HG03442 (cell line): ENCODE results near the gene RCAN1.

Experiments
- ATAC-seq: cut with Tn5 transposase; IDR thresholded peaks from one replicate; pipeline ENCODE4 v1.9.1; 2021; ENCODE audit warnings: mild to moderate bottlenecking, moderate library complexity; ENCODE audit not compliant: unreplicated experiment

RCAN1 gene

GRCh38 chr21:34599534-34600101 lies 15.3 kb downstream of the RCAN1 start:
- no peak for ATAC-seq

DNA sequence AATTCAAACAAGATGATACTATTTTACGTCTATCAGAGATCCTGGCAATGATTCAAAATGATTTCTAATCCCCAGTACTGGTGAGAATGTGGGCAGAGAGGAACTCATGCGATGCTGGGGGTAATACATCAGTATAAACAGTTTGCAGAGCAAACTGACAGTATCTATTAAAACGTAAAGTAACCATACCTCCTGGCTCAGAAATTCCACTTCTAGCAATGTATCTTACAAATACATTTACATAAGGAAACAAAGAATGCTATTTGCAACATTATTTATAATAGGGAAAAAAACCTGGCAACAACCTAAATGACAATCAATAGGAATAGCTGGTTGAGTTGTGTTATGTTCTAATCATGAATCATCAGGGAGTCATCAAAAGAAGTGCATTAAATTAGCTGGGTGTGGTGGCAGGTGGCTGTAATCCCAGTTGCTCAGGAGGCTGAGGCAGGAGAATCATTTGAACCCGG lies 15.9 kb downstream of the RCAN1 start:
- no peak for ATAC-seq

DNA sequence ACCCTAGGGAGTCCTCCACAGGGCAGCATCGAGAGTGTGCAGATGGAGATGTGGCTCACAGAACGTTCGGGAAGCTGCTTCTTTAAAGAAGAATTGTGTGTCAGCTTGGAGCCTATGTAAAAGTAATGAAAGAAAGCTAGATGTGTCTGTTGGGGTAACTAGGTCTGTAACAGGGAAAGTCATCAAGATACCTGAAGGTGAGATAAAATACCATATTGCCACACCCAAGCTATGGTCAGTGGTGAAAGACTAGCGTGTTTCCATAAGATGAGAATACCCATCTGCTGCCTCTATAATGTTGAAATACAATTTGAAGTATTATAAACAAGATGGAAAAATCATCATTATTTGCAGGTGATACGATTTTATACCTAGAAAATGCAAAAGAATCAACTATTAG lies 17.5 kb downstream of the RCAN1 start:
- no peak for ATAC-seq

- ATAC-seq: no peak
Observed at GRCh38 chr21:34596561-34597271, 18.2 kb downstream of the RCAN1 start.

GRCh38 chr21:34595457-34595856 lies 19.5 kb downstream of the RCAN1 start:
- ATAC-seq: no peak

GRCh38 chr21:34594566-34595234 lies 20.2 kb downstream of the RCAN1 start:
- ATAC-seq: no peak

- ATAC-seq: no peak
Observed at GRCh38 chr21:34593954-34594531, 20.9 kb downstream of the RCAN1 start.

DNA sequence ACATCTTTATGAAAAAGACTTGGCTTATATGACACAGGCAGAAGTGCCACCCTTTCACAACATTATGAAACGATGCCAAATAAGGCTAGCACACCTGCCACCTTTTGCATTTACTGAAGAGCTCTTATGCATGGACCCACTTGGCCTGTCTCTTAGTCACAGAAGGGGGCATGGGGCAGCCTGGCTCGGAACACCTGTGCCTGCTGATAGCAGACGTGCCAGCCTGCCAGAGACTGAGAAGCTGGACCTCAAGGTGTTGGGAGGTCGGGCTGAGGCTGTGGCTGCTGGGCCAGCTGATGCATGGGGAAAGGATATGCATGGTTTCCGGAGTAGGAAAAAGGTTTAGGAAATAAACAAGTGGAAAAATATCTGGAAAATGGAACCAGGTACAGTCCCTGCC lies 21.5 kb downstream of the RCAN1 start:
- ATAC-seq: no peak

GRCh38 chr21:34592120-34592955 lies 22.6 kb downstream of the RCAN1 start:
- ATAC-seq: no peak

GRCh38 chr21:34590520-34590919 lies 24.4 kb downstream of the RCAN1 start:
- no peak for ATAC-seq

- ATAC-seq: no peak
Observed at GRCh38 chr21:34589511-34590282, 25.2 kb downstream of the RCAN1 start.

GRCh38 chr21:34583926-34584563 lies 30.9 kb downstream of the RCAN1 start:
- ATAC-seq: no peak

DNA sequence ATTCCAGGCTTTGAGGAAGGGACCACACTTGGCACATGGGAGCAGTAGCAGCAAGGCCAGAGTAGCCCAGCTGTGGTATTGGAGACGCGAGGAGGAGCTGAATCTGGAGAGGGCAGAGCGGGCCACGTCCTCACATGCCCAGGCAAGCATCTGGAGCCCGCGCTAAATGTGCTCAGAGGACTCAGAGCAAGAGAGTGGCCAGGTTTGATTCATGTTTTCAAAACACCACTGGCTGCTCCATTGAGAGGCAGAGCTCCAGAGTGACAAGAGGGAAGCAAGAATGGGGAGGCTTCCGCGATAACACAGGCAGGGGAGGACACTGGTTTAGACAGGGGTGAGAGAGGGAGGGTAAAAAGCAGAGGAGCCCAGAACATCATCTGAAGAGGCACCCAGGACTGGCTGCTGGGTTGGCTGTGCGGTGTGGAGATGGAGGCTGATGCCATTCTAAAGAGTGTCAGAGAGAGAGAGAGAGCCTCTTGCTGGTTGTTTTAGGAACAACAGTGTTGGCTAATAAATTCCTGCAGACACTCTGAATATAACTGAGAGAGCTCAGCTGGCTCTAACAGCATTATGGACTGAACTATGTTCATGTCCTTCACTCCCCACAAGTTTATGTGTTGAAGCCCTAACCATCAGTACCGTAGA lies 32.3 kb downstream of the RCAN1 start:
- no peak for ATAC-seq

DNA sequence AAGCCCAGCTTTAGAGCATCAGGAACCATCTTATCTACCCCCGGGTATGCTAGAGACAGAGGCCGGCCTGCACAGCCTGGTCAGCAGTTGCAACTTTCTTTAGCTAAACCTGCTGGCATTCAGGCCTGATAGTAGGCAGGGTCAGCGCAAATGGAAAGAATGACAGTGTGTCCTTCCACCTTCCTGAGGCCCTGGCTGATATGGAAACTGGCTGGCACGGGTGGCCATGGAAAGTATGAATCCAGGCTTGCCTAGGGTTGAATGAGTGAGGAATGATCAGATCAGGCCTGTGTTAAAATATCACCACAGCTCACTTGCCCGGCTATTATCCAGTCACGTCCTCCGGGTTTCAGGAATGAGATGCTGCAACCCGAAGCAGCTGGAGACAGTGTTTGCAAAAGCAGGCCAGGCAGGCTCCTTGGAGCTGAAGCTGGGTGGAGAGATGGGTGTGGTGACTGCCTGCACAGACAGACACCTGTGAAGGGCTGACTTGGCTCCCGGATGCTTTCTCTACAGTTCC lies 34.7 kb downstream of the RCAN1 start:
- no peak for ATAC-seq

DNA sequence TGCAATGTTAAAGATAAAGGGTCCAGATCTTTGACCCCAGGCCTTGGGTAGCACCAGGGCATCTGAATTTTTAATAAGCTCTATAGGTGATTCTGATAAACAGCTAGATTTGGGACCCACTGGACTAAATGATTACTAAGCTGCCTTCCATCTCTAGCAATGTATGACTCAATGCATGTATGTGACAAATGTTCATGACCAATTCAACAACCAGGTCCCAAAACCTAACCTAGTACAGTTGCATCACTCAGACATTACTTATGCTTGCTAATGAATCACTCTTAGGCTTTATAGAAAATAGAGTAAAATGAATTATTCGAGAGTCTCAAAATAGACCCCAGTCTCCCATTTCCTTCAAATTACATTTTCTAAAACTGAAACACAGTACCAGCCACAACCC lies 35.5 kb downstream of the RCAN1 start:
- no peak for ATAC-seq

DNA sequence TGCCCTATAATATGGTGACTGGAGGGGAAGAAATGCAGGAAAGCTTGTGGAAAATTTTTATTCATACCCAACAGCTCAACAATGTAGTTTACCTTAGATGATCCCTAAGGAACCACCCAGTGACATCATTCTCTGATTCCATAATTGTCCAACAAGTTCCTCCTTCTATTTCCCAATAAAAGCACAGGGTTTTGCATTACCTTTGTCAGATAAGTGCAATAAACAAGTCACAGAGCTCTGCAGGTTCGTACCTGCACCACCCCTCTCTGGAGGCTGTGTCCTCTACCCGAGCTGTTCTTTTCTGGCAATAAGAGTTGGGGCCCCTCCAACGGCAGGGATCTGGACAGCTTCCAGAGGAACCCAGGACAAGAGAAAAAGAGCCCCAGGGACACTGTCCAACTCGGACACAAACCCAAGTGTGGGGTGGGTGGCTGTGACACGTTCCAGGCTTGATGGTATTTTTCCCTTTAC lies 38.8 kb downstream of the RCAN1 start:
- no peak for ATAC-seq

GRCh38 chr21:34574601-34575529 lies 40.0 kb downstream of the RCAN1 start:
- no peak for ATAC-seq

DNA sequence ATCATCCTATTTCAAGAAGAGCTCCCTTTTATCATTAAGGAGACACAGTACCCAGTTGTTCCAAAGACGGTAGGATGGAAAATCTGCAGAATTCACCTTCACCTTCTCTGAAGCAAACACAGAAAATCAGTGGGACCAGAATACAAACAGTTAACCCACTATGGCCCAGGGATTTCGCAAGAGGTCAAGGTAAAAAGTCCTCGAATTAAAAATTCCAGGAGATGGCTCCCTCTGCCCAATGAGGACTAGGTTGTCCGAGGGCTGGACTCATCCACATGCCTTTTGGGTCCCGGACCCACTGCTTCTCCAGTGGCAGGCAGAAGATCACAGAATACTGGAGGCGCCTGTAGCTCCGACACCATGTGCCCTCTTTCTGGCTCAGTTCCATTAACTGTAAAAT lies 42.9 kb downstream of the RCAN1 start:
- no peak for ATAC-seq
